Liver (tissue), 9 donors: ENCODE results near the gene AQP9. TPM values are rescaled to one million over a fixed set of nuclear protein-coding genes. Genes with fewer than 3 reads are reported as not detected.
A peak's percentile ranks its signal among the peaks of the same experiment; 100 is the strongest.

ENCODE experiments used
- DNase-seq: peaks from one replicate; pipeline ENCODE4 v3.0.0-alpha.2; 2017; ENCODE audit warnings: low spot score
- H3K27ac ChIP-seq, 2 donors: one replicate each; pipeline ENCODE4 v1.7.0; 2013; ENCODE audit warnings: inconsistent platforms in 2 of 2, low read length in 2 of 2, control low read depth in 1 of 2, low read depth in 1 of 2, mild to moderate bottlenecking in 1 of 2
- H3K27me3 ChIP-seq, 4 donors: one replicate each; pipeline versions ENCODE4 v1.6.1 to v1.7.0; 2013; ENCODE audit warnings: low read length in 3 of 4, inconsistent platforms in 1 of 4, mild to moderate bottlenecking in 1 of 4, moderate library complexity in 1 of 4; ENCODE audit not compliant: control insufficient read depth in 4 of 4, insufficient read depth in 4 of 4
- H3K36me3 ChIP-seq, 4 donors: one replicate each; pipeline versions ENCODE4 v1.6.1 to v1.7.0; 2013; ENCODE audit warnings: low read length in 3 of 4, mild to moderate bottlenecking in 3 of 4, low read depth in 1 of 4, moderate library complexity in 1 of 4; ENCODE audit not compliant: control insufficient read depth in 4 of 4, insufficient read depth in 3 of 4
- H3K4me1 ChIP-seq, 4 donors: one replicate each; pipeline versions ENCODE4 v1.6.1 to v1.7.0; 2013; ENCODE audit warnings: low read length in 3 of 4, mild to moderate bottlenecking in 3 of 4, moderate library complexity in 1 of 4; ENCODE audit not compliant: control insufficient read depth in 4 of 4, insufficient read depth in 4 of 4
- H3K4me3 ChIP-seq, 3 donors: one replicate each; pipeline versions ENCODE4 v1.6.1 to v1.7.0; 2013; ENCODE audit warnings: low read length in 3 of 3, control low read depth in 1 of 3, low read depth in 1 of 3, mild to moderate bottlenecking in 1 of 3
- H3K9ac ChIP-seq, 2 donors: one replicate each; pipeline ENCODE4 v1.7.0; 2013; ENCODE audit warnings: low read length in 2 of 2, mild to moderate bottlenecking in 2 of 2, moderate library complexity in 2 of 2, control low read depth in 1 of 2, low read depth in 1 of 2
- H3K9me3 ChIP-seq, 4 donors: one replicate each; pipeline versions ENCODE4 v1.6.1 to v1.7.0; 2013; ENCODE audit warnings: low read length in 3 of 4; ENCODE audit not compliant: control insufficient read depth in 4 of 4
- EGR1 ChIP-seq, 2 donors: IDR thresholded peaks; 2 replicates each; pipeline ENCODE4 v1.6.1; 2016 to 2018; ENCODE audit warnings: antibody characterized with exemption in 2 of 2, low read depth in 2 of 2
- FOXA1 ChIP-seq: IDR thresholded peaks from 2 replicates; pipeline ENCODE4 v1.6.1; 2016; ENCODE audit warnings: antibody characterized with exemption
- FOXA2 ChIP-seq: IDR thresholded peaks from 2 replicates; pipeline ENCODE4 v1.6.1; 2016; ENCODE audit warnings: antibody characterized with exemption
- GABPA ChIP-seq, 2 donors: IDR thresholded peaks in 1 of 2; conservative IDR thresholded peaks in 1 of 2; 2 replicates each; pipeline ENCODE4 v1.6.1; 2016; ENCODE audit warnings: antibody characterized with exemption in 2 of 2, mild to moderate bottlenecking in 1 of 2, moderate library complexity in 1 of 2
- HNF4A ChIP-seq, 2 donors: conservative IDR thresholded peaks; 2 replicates each; pipeline ENCODE4 v1.6.1; 2016; ENCODE audit warnings: antibody characterized with exemption in 2 of 2, mild to moderate bottlenecking in 2 of 2
- HNF4G ChIP-seq: IDR thresholded peaks from 2 replicates; pipeline ENCODE4 v1.6.1; 2016; ENCODE audit warnings: antibody characterized with exemption
- JUND ChIP-seq, 2 donors: IDR thresholded peaks; 2 replicates each; pipeline ENCODE4 v1.6.1; 2016; ENCODE audit warnings: antibody characterized with exemption in 2 of 2
- NR2F2 ChIP-seq: IDR thresholded peaks from 2 replicates; pipeline ENCODE4 v1.6.1; 2016; ENCODE audit warnings: antibody characterized with exemption
- RAD21 ChIP-seq, 2 donors: IDR thresholded peaks; 2 replicates each; pipeline ENCODE4 v1.6.1; 2016; ENCODE audit warnings: antibody characterized with exemption in 2 of 2, mild to moderate bottlenecking in 2 of 2
- RXRA ChIP-seq, 2 donors: IDR thresholded peaks; 2 replicates each; pipeline ENCODE4 v1.6.1; 2017 to 2018; ENCODE audit warnings: antibody characterized with exemption in 2 of 2, mild to moderate bottlenecking in 1 of 2
- SP1 ChIP-seq: IDR thresholded peaks from 2 replicates; pipeline ENCODE4 v1.6.1; 2018; ENCODE audit warnings: antibody characterized with exemption, mild to moderate bottlenecking
- TAF1 ChIP-seq: conservative IDR thresholded peaks from 2 replicates; pipeline ENCODE4 v1.6.1; 2016; ENCODE audit warnings: antibody characterized with exemption, mild to moderate bottlenecking
- YY1 ChIP-seq: IDR thresholded peaks from 2 replicates; pipeline ENCODE4 v1.6.1; 2016; ENCODE audit warnings: antibody characterized with exemption, mild to moderate bottlenecking
- WGBS: extraction: QIAGEN DNeasy Blood & Tissue Kit; methylation state at CpG from one replicate; pipeline ENCODE4 v1.1.7; 2013; 5-methylcytosine and 5-hydroxymethylcytosine counted together
- polyA plus RNA-seq, 2 donors: library from polyadenylated mRNA; stranded (reverse) in 1 of 2; unstranded in 1 of 2; fragments of 200-250 nt in 1 of 2; fragments of >200 nt in 1 of 2; fragmentation: Nextera tagmentation in 1 of 2; extraction: Ambion mirVana in 1 of 2; gene quantifications; one replicate each; pipeline versions ENCODE4 v1.2.1 to v1.2.3, GENCODE V29; 2013 to 2015
- total RNA-seq, 2 donors: library from RNA; depleted of rRNA; stranded (reverse); fragments of >200 nt; gene quantifications; one replicate each; pipeline ENCODE4 v1.2.3, GENCODE V29; 2014
- TF ChIP-seq, protein P1 (sequence below): IDR thresholded peaks from 2 replicates; pipeline ENCODE4 v1.6.1; 2016; ENCODE audit warnings: antibody characterized with exemption
- TF ChIP-seq, protein P2 (sequence below): fragments of 150-350 bp; IDR thresholded peaks from 2 replicates; pipeline ENCODE4 v1.5.1; 2017; ENCODE audit warnings: improper control_type of control experiment, low read depth, low read length; ENCODE audit not compliant: missing input control
- TF ChIP-seq, protein P3 (sequence below): IDR thresholded peaks from 2 replicates; pipeline ENCODE4 v1.6.1; 2016; ENCODE audit warnings: antibody characterized with exemption
- TF ChIP-seq, protein P4 (sequence below): IDR thresholded peaks from 2 replicates; pipeline ENCODE4 v1.6.1; 2016; ENCODE audit warnings: antibody characterized with exemption
- TF ChIP-seq, protein P5 (sequence below): IDR thresholded peaks from 2 replicates; pipeline ENCODE4 v1.6.1; 2016; ENCODE audit warnings: antibody characterized with exemption, mild to moderate bottlenecking
- donor health status: healthy.
- donor health status: healthy.
- donor health status: healthy.
- donor health status: healthy.
- donor health status: healthy.

AQP9 gene
- total and polyA plus RNA-seq, 4 donors, result 1.4 to 111 (median 86.6) TPM

DNA sequence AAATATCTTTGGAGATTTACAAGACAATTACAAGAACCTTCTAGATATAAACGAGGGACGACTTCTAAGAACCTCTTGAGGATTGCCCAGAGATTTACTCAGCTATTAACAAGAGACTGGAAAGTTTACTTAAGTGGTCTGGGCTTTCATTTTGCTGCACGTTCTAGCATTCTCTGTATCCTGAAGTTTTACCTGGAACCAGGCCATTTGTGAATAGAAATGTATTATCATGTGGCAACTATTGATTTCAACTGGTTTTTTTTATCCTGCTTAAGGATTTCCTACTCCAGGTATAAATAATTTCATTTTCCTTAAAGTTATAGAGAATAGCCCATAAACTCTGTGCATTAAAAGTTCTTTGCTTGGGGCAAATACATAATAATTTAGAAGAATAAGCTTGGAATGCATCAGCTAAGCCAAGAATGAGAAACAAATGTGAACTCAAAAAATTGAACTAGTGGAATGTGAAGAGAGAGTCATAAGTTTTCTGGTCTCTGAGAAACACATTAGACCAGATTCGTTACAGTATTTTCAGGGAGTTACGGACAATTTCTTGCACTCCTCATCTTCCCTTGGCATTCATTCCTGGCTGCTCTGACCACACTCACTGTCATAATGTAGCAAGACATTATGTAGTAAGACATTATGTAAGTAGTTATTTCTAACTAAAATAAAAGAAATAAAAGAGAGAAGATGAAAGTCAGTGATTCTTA is 1.3 kb downstream of the AQP9 start:
- peaks cover 2 to 34% (median 26%) of the 10 kb centered on the region in 4 donors for H3K4me1 ChIP-seq
- H3K4me3 ChIP-seq, result peak overlapping the region; percentile 44 to 97 (median 91)
- peak overlapping the region; percentile 90 to 94 for H3K27ac ChIP-seq
- peak overlapping the region; percentile 81 to 88 for H3K9ac ChIP-seq
- H3K9me3 ChIP-seq, result no peaks in the 10 kb centered on the region
- TF ChIP-seq EGR1 (IDR thresholded peaks at IDR 0.05; ENCODE audit: low read depth in 2 of 2), result no peak
- TF ChIP-seq RXRA (IDR thresholded peaks at IDR 0.05), result no peak
- TF ChIP-seq HNF4G, result no peak
- TF ChIP-seq GABPA (IDR thresholded peaks at IDR 0.05 in 1 of 2, conservative IDR thresholded peaks at IDR 0.05 in 1 of 2), result no peak
- TF ChIP-seq NR2F2, result no peak
- TF ChIP-seq JUND (IDR thresholded peaks at IDR 0.05), result no peak
- TF ChIP-seq YY1, result no peak
- TF ChIP-seq SP1, result no peak
- no peak for TF ChIP-seq FOXA2
- TF ChIP-seq, protein P1, sequence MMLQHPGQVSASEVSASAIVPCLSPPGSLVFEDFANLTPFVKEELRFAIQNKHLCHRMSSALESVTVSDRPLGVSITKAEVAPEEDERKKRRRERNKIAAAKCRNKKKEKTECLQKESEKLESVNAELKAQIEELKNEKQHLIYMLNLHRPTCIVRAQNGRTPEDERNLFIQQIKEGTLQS, result no peak
- TF ChIP-seq, protein P2, sequence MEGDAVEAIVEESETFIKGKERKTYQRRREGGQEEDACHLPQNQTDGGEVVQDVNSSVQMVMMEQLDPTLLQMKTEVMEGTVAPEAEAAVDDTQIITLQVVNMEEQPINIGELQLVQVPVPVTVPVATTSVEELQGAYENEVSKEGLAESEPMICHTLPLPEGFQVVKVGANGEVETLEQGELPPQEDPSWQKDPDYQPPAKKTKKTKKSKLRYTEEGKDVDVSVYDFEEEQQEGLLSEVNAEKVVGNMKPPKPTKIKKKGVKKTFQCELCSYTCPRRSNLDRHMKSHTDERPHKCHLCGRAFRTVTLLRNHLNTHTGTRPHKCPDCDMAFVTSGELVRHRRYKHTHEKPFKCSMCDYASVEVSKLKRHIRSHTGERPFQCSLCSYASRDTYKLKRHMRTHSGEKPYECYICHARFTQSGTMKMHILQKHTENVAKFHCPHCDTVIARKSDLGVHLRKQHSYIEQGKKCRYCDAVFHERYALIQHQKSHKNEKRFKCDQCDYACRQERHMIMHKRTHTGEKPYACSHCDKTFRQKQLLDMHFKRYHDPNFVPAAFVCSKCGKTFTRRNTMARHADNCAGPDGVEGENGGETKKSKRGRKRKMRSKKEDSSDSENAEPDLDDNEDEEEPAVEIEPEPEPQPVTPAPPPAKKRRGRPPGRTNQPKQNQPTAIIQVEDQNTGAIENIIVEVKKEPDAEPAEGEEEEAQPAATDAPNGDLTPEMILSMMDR, result no peak
- TF ChIP-seq, protein P3, sequence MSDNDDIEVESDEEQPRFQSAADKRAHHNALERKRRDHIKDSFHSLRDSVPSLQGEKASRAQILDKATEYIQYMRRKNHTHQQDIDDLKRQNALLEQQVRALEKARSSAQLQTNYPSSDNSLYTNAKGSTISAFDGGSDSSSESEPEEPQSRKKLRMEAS, result no peak
- no peak for TF ChIP-seq HNF4A (conservative IDR thresholded peaks at IDR 0.05)
- no peak for TF ChIP-seq TAF1
- TF ChIP-seq FOXA1, result no peak
- TF ChIP-seq, protein P4, sequence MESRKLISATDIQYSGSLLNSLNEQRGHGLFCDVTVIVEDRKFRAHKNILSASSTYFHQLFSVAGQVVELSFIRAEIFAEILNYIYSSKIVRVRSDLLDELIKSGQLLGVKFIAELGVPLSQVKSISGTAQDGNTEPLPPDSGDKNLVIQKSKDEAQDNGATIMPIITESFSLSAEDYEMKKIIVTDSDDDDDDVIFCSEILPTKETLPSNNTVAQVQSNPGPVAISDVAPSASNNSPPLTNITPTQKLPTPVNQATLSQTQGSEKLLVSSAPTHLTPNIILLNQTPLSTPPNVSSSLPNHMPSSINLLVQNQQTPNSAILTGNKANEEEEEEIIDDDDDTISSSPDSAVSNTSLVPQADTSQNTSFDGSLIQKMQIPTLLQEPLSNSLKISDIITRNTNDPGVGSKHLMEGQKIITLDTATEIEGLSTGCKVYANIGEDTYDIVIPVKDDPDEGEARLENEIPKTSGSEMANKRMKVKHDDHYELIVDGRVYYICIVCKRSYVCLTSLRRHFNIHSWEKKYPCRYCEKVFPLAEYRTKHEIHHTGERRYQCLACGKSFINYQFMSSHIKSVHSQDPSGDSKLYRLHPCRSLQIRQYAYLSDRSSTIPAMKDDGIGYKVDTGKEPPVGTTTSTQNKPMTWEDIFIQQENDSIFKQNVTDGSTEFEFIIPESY, result no peak
- TF ChIP-seq, protein P5, sequence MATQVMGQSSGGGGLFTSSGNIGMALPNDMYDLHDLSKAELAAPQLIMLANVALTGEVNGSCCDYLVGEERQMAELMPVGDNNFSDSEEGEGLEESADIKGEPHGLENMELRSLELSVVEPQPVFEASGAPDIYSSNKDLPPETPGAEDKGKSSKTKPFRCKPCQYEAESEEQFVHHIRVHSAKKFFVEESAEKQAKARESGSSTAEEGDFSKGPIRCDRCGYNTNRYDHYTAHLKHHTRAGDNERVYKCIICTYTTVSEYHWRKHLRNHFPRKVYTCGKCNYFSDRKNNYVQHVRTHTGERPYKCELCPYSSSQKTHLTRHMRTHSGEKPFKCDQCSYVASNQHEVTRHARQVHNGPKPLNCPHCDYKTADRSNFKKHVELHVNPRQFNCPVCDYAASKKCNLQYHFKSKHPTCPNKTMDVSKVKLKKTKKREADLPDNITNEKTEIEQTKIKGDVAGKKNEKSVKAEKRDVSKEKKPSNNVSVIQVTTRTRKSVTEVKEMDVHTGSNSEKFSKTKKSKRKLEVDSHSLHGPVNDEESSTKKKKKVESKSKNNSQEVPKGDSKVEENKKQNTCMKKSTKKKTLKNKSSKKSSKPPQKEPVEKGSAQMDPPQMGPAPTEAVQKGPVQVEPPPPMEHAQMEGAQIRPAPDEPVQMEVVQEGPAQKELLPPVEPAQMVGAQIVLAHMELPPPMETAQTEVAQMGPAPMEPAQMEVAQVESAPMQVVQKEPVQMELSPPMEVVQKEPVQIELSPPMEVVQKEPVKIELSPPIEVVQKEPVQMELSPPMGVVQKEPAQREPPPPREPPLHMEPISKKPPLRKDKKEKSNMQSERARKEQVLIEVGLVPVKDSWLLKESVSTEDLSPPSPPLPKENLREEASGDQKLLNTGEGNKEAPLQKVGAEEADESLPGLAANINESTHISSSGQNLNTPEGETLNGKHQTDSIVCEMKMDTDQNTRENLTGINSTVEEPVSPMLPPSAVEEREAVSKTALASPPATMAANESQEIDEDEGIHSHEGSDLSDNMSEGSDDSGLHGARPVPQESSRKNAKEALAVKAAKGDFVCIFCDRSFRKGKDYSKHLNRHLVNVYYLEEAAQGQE, result no peak
- no peak for TF ChIP-seq RAD21 (IDR thresholded peaks at IDR 0.05)
- no peaks in the 10 kb centered on the region for H3K36me3 ChIP-seq
- 32% methylated on average over 5 of the region's 5 CpGs for WGBS
- no peak for DNase-seq
- no peaks in the 10 kb centered on the region for H3K27me3 ChIP-seq
